CD14-positive monocyte (primary cell): ENCODE data around the gene NUP107. TPM values are rescaled to one million over a fixed set of nuclear protein-coding genes. Genes with fewer than 3 reads are reported as not detected.

Experiments
- DNase-seq, 3 donors: peaks; one replicate each; pipeline ENCODE4 v3.0.0-alpha.2; 2011 to 2022
- H2AFZ ChIP-seq: 2 replicates; pipeline ENCODE4 v1.6.0; 2012; ENCODE audit warnings: mild to moderate bottlenecking, low read depth, low read length, inconsistent platforms; ENCODE audit not compliant: insufficient read depth, poor library complexity, severe bottlenecking
- H3K27ac ChIP-seq, 2 donors: 1 replicate in 1 of 2; 2 replicates in 1 of 2; pipeline ENCODE4 v1.5.1; 2012 to 2013; ENCODE audit warnings: low read length in 2 of 2, control low read depth in 1 of 2, inconsistent platforms in 1 of 2, low read depth in 1 of 2, mild to moderate bottlenecking in 1 of 2
- H3K27me3 ChIP-seq, 2 donors: one replicate each; pipeline versions ENCODE4 v1.6.0 to v1.6.1; 2011 to 2013; ENCODE audit warnings: low read length in 2 of 2; ENCODE audit not compliant: control insufficient read depth in 2 of 2, insufficient read depth in 2 of 2
- H3K36me3 ChIP-seq, 2 donors: replicated peaks in 1 of 2; 1 replicate in 1 of 2; 2 replicates in 1 of 2; pipeline versions ENCODE4 v1.5.1 to v1.6.1; 2012 to 2013; ENCODE audit warnings: low read length in 2 of 2, control low read depth in 1 of 2, inconsistent platforms in 1 of 2, mild to moderate bottlenecking in 1 of 2; ENCODE audit not compliant: insufficient read depth in 2 of 2, control insufficient read depth in 1 of 2
- H3K4me1 ChIP-seq, 2 donors: 1 replicate in 1 of 2; 2 replicates in 1 of 2; pipeline versions ENCODE4 v1.5.1 to v1.6.1; 2012 to 2013; ENCODE audit warnings: low read length in 2 of 2, control low read depth in 1 of 2, inconsistent platforms in 1 of 2, mild to moderate bottlenecking in 1 of 2, moderate library complexity in 1 of 2; ENCODE audit not compliant: insufficient read depth in 2 of 2, control insufficient read depth in 1 of 2
- H3K4me2 ChIP-seq: replicated peaks from 2 replicates; pipeline ENCODE3; 2012; ENCODE audit warnings: low read length, moderate library complexity, mild to moderate bottlenecking; ENCODE audit not compliant: poor library complexity, severe bottlenecking; ENCODE audit errors: extremely low read depth
- H3K4me3 ChIP-seq, 3 experiments: fragments of 200-600 bp in 1 of 3; sonication (generic) in 1 of 3; replicated peaks in 1 of 3; 1 replicate in 2 of 3; 2 replicates in 1 of 3; pipeline ENCODE4 v1.5.1; 2011 to 2013; ENCODE audit warnings: low read length in 3 of 3, mild to moderate bottlenecking in 3 of 3, control low read depth in 2 of 3, low read depth in 2 of 3, inconsistent platforms in 1 of 3, moderate library complexity in 1 of 3
- H3K79me2 ChIP-seq: 2 replicates; pipeline ENCODE4 v1.6.0; 2012; ENCODE audit warnings: mild to moderate bottlenecking, control low read depth, inconsistent platforms, low read length, moderate library complexity; ENCODE audit not compliant: insufficient read depth
- H3K9ac ChIP-seq: 2 replicates; pipeline ENCODE4 v1.6.0; 2017; ENCODE audit warnings: low read length, mild to moderate bottlenecking; ENCODE audit not compliant: insufficient read depth, poor library complexity, severe bottlenecking
- H3K9me3 ChIP-seq, 2 donors: replicated peaks in 1 of 2; 1 replicate in 1 of 2; 2 replicates in 1 of 2; pipeline versions ENCODE4 v1.5.1 to v1.6.1; 2012 to 2013; ENCODE audit warnings: low read length in 2 of 2, control low read depth in 1 of 2; ENCODE audit not compliant: control insufficient read depth in 1 of 2, insufficient read depth in 1 of 2
- H4K20me1 ChIP-seq: 2 replicates; pipeline ENCODE4 v1.6.0; 2012; ENCODE audit warnings: mild to moderate bottlenecking, low read length, control low read depth, moderate library complexity; ENCODE audit not compliant: insufficient read depth
- H3K27ac Mint-ChIP-seq, 7 donors: one replicate each; pipeline ENCODE4 v1.8.0; 2020; ENCODE audit warnings: mild to moderate bottlenecking in 7 of 7, mixed read lengths in 7 of 7, moderate library complexity in 6 of 7, inconsistent platforms in 2 of 7
- H3K27me3 Mint-ChIP-seq, 3 donors: one replicate each; pipeline ENCODE4 v1.8.0; 2021 to 2022; ENCODE audit warnings: low read depth in 3 of 3, mild to moderate bottlenecking in 3 of 3, mixed read lengths in 3 of 3, moderate library complexity in 3 of 3, inconsistent platforms in 1 of 3
- H3K36me3 Mint-ChIP-seq, 2 donors: one replicate each; pipeline ENCODE4 v1.8.0; 2020; ENCODE audit warnings: mixed read lengths in 2 of 2, inconsistent platforms in 1 of 2, mild to moderate bottlenecking in 1 of 2
- H3K4me1 Mint-ChIP-seq: one replicate; pipeline ENCODE4 v1.8.0; 2020; ENCODE audit warnings: mild to moderate bottlenecking, mixed read lengths
- H3K4me3 Mint-ChIP-seq, 2 donors: one replicate each; pipeline ENCODE4 v1.8.0; 2020; ENCODE audit warnings: mild to moderate bottlenecking in 2 of 2, mixed read lengths in 2 of 2, moderate library complexity in 1 of 2
- H3K9me3 Mint-ChIP-seq, 7 donors: one replicate each; pipeline ENCODE4 v1.8.0; 2020 to 2022; ENCODE audit warnings: mixed read lengths in 7 of 7, mild to moderate bottlenecking in 6 of 7, moderate library complexity in 6 of 7, inconsistent platforms in 2 of 7
- WGBS: methylation state at CpG from one replicate; pipeline ENCODE4 v1.1.5; 2013; ENCODE audit warnings: missing lambda C conversion rate; ENCODE audit not compliant: insufficient coverage; 5-methylcytosine and 5-hydroxymethylcytosine counted together
- intact Hi-C, 2 donors: fragments of 100-400 bp; cut with micrococcal nuclease; formaldehyde crosslinking; loops; one replicate each; pipeline versions ENCODE4 v1.15.0 to v1.15.1; 2023
- polyA plus RNA-seq, 3 donors: library from polyadenylated mRNA; depleted of rRNA in 1 of 3; unstranded in 2 of 3; stranded (reverse) in 1 of 3; fragments of 300-500 nt in 2 of 3; fragments of >200 nt in 1 of 3; fragmentation: Illumina TruSeq in 2 of 3; gene quantifications; 1 replicate in 2 of 3; 2 replicates in 1 of 3; pipeline ENCODE4 v1.2.3, GENCODE V29; 2012 to 2021
- TF ChIP-seq, protein P1 (sequence below): fragments of 200-600 bp; IDR thresholded peaks from one replicate; pipeline ENCODE4 v1.8.0; 2022; ENCODE audit warnings: antibody characterized with exemption, mild to moderate bottlenecking

NUP107 gene
- polyA plus RNA-seq, 3 donors, result 6.7 to 20.5 (median 10.7) TPM

DNA sequence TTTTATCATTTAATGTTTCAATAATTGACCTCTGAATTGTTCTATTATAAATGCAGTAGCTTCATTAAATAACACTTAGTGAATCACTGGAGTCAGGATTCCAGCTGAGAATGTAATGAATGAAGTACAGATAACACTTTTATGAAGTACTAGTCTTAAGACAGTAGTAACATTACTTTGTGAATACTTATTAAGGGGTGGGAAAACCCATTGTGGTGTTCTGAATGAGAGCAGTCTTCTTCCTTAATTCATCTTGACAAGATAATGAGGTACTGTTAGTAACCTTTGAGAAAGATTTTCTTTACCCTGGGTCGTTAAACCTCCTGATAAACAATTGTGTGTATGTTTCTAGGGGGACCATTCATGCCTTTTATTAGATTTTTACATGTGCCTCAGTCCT is 12.7 kb downstream of the NUP107 start:
- no peak overlapping the region for H3K27ac ChIP-seq
- no peak overlapping the region for H3K4me3 Mint-ChIP-seq
- H3K27me3 ChIP-seq, result no peaks in the 10 kb centered on the region
- no peaks in the 10 kb centered on the region for H3K9me3 ChIP-seq
- H2AFZ ChIP-seq, result no peak overlapping the region
- H3K4me3 ChIP-seq, result no peak overlapping the region
- H3K4me1 ChIP-seq, result no peaks in the 10 kb centered on the region
- no peak for DNase-seq
- H4K20me1 ChIP-seq, result no peaks in the 10 kb centered on the region
- no peaks in the 10 kb centered on the region for H3K79me2 ChIP-seq
- no peaks in the 10 kb centered on the region for H3K4me1 Mint-ChIP-seq
- H3K36me3 ChIP-seq, result peaks cover 59 to 82% of the 10 kb centered on the region in 2 donors
- peak overlapping the region in 1 of 7 donors; percentile 58 for H3K27ac Mint-ChIP-seq
- no peaks in the 10 kb centered on the region for H3K9me3 Mint-ChIP-seq
- WGBS, result no CpG with 5 or more reads among the region's 1 CpG
- H3K9ac ChIP-seq, result no peak overlapping the region
- intact Hi-C loops, result no loop called here
- TF ChIP-seq, protein P1, sequence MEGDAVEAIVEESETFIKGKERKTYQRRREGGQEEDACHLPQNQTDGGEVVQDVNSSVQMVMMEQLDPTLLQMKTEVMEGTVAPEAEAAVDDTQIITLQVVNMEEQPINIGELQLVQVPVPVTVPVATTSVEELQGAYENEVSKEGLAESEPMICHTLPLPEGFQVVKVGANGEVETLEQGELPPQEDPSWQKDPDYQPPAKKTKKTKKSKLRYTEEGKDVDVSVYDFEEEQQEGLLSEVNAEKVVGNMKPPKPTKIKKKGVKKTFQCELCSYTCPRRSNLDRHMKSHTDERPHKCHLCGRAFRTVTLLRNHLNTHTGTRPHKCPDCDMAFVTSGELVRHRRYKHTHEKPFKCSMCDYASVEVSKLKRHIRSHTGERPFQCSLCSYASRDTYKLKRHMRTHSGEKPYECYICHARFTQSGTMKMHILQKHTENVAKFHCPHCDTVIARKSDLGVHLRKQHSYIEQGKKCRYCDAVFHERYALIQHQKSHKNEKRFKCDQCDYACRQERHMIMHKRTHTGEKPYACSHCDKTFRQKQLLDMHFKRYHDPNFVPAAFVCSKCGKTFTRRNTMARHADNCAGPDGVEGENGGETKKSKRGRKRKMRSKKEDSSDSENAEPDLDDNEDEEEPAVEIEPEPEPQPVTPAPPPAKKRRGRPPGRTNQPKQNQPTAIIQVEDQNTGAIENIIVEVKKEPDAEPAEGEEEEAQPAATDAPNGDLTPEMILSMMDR, result no peak
- H3K36me3 Mint-ChIP-seq, result peaks cover 53 to 75% of the 10 kb centered on the region in 2 donors
- no peaks in the 10 kb centered on the region for H3K27me3 Mint-ChIP-seq
- no peak overlapping the region for H3K4me2 ChIP-seq

DNA sequence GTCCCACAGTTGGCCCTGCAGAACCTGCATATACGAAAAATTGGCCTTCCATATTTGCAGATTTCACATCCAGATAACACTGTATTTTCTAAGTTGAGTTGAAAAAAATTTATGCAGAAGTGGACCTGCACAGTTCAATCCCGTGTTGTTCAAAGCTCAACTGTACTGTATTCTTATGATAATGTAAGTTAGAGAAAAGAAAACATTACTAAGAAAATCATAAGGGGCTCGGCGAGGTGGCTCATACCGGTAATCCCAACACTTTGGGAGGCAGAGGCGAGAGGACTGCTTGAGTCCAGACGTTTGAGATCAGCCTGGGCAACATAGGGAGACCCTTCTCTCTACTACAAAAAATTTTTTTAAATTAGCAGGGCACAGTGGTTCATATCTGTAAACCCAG is 41.0 kb downstream of the NUP107 start:
- H2AFZ ChIP-seq, result no peak overlapping the region
- WGBS, result no CpG with 5 or more reads among the region's 7 CpGs
- no peak overlapping the region for H3K27ac ChIP-seq
- no peak for DNase-seq
- H3K79me2 ChIP-seq, result no peaks in the 10 kb centered on the region
- TF ChIP-seq, protein P1, result no peak
- no peak overlapping the region for H3K9ac ChIP-seq
- intact Hi-C loops, result no loop called here
- no peaks in the 10 kb centered on the region for H3K4me1 ChIP-seq
- peaks cover 50 to 82% of the 10 kb centered on the region in 2 donors for H3K36me3 ChIP-seq
- Mint-ChIP-seq H3K4me3 (no peak overlapping the region), H3K36me3 (peaks cover 36 to 66% of the 10 kb centered on the region in 2 donors), H3K4me1 (no peaks in the 10 kb centered on the region), H3K27ac (peak overlapping the region in 2 of 7 donors; percentile 13 to 71), H3K9me3 (no peaks in the 10 kb centered on the region), H3K27me3 (peaks cover 0 to 4% (median 0%) of the 10 kb centered on the region in 3 donors)
- H3K9me3 ChIP-seq, result no peaks in the 10 kb centered on the region
- H3K4me2 ChIP-seq, result no peak overlapping the region
- H4K20me1 ChIP-seq, result no peaks in the 10 kb centered on the region
- no peaks in the 10 kb centered on the region for H3K27me3 ChIP-seq
- H3K4me3 ChIP-seq, result no peak overlapping the region
